Activated CD4-positive, alpha-beta T cell treated with anti-CD3 and anti-CD28 coated beads, Interleukin-2, Interleukin-4, amounts not matched to agents 100 ng/mL and 50 ng/mL, durations not matched to agents 16 hours and 8 hours (primary cell): Measurements from ENCODE around the gene MT1F.
"Not testable (repeated sequence)": the region's sequence is repeated elsewhere in the genome, so short reads cannot be mapped to it uniquely, and the experiment has no call there.

Experiments
- DNase-seq: peaks from one replicate; pipeline ENCODE4 v3.0.0-alpha.2; 2020; ENCODE audit warnings: low spot score

The MT1F gene

DNA sequence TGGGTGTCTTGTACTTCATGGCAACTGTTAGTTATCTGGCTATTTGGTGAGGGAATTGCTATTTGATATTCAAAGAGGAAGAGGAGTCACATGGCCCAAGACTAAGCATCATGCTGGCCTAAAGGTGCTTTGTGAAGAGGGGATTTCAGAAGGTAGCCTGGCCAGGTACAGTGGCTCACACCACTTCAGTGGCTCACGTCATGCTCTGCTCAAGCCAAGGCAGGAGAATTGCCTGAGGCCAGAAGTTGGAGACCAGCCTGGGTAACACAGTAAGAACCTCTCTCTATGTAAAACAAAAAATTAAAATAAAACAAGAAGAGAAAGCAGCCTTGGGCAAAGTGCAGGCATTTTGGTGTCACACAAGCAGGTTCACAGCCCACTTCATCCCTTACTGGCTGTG, 12.4 kb upstream of the MT1F start:
- DNase-seq = no peak

DNA sequence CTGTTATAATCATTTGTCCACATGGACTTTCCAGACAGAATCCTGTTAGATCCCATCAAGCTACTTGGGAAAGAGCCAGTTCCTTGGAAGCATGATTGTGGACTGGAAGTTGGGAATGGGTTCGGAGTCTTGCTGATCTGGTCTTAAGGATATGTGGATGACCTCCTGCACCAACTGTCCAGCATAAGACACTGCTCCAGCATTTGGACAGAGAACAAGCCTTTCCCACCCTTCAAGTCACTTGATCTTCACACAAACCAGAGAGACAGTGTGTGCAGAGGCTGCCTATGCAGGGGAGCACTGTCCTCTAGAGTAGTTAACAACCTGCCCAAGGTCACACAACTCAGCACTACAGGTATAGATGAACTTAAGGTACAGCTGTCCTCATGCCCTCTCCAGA, 11.9 kb upstream of the MT1F start:
- no peak for DNase-seq

DNA sequence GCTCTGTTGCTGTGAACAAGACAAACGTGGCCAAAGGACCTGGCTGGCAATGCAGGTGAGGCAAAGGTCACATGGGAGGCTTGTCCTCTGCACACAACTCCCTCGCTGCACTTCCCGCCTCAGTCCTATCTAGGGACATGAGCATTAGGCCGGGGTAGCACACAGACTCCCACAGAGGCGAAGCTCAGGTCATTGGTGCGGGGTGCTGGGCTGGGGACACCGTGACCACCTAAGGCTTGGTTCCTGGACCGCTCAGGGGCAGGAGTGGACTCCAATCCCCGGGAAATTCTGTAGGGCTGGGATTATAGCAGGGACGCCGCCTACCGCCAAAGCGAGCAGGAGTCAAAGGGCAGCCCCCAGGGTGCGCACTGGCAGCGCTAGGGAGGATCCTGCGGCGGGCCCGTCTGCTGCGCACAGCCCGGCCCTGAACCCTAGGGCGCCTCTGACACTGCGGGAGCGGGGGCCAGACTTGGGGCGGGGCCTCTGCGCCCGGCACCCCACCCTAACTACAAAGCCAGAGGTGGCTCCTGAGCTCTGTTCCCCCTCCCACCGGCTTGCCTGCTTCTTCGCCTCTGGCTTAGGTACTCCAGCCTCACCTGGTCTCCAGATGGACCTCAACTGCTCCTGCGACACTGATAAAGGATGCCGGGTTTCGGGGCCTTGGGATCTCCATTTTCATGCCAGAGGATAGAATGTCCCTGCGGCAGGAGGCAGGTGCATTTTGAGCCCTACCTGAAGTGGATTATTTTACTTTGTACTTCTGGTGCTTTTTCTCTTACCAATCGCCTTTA, 9.9 kb upstream of the MT1F start:
- no peak for DNase-seq

DNA sequence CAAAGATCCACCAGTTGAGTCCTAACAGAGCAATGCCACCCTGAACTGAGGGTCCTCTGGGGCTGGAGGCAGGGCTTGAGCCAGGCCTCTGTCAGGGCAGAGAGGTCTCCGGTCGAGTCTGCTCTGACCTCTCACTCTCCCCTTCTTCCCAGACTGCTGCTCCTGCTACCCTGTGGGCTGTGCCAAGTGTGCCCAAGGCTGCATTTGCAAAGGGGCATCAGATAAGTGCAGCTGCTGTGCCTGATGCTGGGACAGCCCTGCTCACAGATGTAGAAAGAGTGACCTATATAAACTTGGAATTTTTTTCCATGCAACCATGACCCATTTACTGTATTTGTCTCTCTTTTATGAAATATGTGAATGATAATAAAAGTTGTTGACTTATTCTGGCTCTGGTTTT, 8.5 kb upstream of the MT1F start:
- DNase-seq = no peak

DNA sequence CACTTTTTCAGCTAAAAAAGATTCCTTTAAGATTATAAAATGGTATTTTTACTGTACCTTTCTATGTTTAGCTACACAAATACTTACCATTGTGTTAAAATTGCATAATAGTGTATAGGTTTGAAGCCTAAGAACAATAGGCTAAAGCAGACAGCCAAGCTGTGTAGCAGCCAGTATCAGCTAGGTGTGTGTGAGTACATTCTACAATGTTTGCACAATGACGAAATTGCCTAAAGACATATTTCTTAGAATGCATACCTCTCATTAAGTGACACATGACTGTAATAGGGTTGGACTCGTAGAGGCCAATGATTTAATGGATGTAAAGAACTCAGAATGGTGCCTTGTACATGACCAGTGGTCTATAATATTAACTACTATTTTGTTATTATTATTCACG, 7.9 kb upstream of the MT1F start:
- no peak for DNase-seq

DNA sequence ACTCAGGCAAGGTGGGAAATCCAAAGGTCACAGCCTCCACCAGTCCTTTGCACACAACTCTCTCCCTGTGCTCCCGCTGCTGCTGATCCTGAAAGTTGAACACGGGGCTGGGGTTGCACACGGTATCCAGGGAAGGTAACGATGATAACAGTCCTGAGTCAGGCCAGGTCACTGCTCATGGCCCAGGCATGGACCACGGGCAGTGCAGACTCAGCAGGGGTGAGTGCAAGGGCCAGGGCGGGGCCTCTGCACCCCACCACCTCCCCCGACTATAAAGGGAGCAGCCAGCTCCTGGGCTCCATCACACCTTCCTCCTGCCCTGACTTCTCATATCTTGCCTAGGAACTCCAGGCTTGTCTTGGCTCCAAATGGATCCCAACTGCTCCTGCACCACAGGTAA, 6.2 kb upstream of the MT1F start, which contains the start of gene MT1B:
Gene MT1B (plus strand): TSS at position 301 of the 400 bp plus-strand sequence. CDS start 68 bp downstream, at position 369.
- DNase-seq = no peak

DNA sequence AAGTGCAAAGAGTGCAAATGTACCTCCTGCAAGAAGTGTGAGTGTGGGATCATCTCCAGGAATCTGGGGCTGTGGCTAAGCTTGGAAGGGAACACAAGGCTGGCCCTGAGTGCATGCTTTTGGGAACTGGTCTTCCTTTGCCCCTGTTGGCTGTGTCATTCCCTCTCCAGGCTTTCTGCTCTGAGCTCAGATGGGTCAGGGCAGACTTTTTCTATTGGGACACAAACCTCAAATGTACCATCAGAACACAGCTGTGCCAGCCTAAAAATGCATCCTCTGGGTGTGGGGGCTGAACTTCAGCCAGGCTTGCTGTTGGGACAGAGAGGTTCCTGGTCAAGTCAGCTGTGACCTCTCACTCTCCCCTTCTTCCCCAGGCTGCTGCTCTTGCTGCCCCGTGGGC, 5.2 kb upstream of the MT1F start:
- DNase-seq = no peak

DNA sequence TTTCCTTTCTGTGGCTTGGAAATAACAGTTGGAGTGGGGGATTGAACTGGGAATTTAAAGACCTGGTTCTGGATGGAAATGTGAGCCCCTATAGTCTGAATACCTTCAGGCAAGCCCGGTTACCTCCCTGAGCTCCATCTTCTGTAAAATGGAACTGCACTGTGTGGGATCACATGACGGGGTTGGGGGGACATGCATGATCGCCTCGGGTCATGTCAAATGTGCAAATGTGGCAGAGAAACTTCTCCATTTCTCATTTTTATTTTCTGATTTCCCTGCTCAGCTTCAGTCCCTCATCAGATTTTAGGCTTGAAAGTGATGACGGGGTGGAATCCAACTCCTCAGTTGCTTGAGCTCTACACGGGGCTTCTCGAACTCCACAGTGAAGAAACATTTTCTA, 4.5 kb upstream of the MT1F start:
- no peak for DNase-seq

DNA sequence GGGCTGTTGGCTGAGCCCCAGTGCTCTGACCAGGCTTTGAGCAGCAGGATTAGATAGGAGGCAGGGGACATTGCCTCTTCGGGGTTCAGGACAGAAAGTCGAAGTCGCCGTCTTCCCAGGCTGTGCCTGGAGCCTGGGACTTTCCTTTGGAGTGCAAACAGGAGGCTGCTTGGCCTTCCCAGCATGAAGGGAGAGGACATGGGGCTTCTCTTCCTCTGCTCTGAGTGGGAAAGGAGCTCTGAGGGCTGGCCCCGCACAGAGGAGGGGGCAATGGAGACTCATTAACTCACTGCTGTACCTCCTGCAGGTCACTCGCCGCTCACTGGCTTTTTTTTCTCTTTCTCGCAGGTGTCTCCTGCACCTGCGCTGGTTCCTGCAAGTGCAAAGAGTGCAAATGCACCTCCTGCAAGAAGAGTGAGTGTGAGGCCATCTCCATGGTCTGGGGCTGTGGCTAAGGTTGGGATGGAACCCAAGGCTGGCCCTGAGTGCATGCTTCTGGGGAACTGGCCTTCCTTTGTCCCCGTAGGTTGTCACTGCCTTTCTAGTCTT, 642 bp downstream of the MT1F start:
- DNase-seq = no peak

DNA sequence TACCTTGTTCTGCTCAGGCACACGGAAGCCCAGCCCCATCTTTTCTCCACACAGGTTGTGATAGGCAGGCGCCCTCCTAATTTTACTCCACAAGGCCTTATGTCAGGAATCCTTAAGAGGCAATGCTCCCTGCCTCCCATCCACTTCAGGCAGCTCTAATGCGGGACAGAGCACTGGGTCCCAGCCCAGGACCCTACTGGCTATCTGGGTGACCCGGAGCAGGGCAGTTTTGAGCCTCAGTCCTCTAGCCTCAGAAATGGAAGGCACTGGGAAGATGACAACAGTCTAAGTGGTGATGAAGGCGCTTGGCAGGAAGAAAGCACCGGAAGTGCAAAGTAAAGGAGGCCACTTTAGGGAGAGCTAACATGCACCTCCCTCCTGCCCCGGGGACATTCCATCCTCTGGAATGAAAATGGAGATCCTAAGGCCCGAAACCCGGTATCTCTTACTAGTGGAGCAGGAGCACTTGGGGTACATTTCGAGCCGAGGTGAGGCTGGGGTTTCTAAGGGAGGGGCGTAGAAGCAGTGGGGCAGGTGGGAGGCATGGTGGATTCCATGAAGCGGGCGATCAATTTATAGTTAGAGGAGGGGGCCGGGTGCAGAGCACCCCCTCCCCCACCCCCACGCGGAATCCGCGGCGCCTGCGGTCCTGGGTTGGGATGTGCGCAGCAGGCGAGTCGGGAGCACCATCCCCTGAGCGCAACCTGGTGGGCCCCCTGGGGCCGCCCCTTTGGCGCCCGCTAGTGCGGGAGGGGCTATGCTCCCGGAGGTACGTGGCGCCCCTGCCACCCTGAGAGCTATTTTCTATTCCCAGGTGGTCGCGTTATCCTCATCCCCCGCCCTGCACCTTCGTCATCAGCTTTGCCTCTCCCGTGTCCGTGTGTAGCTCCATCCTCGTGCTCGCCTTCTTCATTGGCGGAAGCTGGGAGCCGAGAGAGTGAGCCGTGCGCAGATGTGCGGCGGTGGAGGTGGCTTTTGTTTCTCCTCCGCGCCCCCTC, 4.9 kb downstream of the MT1F start:
- DNase-seq = no peak

DNA sequence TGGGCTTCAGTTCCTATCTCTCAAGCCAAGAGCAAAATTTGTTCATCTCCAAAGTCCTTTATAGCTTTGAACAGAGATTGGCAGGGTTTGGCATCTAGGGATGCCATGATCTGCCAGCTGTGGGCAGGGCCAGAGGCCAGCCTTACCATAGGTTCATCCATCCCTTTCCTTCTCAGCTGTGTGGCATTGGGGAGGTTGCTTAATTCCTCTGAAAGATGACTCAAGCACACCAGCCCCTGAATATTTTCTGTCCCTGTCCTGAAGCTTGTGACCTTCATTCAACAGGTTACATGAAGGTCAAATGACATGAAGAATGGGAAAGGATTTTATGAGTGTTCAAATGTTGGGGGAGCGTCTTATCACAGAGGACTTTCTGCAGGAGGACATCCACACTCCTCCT, 6.7 kb downstream of the MT1F start:
- DNase-seq = no peak

DNA sequence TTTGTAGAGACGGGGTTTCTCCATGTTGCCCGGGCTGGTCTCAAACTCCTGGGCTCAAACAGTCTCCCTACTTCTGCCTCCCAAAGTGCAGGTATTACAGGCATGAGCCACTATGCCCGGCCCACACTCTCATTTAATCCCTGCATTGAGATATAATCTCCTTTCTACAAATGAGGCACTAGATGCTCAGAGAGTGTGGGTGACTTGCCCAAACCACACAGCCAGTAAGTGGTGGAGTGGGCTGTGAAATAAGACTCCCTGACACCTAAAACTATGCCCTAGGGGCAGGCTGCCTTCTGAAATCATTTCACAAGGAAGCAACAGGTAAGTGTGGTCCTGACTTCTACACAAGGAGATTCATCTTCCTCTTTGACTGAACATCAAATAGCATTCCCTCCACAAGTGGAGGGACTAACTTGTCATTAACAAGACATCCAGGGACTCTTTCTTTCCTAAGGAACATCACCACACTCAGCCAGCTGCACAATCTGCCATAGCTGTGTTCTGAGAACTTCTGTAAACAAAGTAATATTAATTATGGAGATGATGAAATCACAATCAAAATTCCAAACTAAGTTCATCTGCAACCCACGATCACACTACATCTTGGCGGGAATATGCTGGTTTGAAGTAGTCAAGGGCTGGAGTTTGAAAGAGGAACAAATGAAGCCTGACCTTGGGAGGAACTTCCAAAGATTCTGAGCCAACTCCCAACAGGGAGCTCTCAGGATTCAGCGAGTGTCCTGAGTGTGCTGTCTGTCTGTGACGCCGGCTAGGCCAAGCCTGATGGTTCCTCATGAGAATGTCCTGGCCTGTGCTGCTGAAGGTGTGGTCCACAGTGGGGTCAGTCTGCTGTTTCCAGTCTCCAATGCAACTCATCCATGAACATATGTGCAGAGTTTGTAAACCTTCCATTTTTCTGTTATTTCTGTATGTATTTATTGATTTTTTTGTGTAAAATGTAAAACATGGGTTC, 7.8 kb downstream of the MT1F start:
- DNase-seq = not testable (repeated sequence)

DNA sequence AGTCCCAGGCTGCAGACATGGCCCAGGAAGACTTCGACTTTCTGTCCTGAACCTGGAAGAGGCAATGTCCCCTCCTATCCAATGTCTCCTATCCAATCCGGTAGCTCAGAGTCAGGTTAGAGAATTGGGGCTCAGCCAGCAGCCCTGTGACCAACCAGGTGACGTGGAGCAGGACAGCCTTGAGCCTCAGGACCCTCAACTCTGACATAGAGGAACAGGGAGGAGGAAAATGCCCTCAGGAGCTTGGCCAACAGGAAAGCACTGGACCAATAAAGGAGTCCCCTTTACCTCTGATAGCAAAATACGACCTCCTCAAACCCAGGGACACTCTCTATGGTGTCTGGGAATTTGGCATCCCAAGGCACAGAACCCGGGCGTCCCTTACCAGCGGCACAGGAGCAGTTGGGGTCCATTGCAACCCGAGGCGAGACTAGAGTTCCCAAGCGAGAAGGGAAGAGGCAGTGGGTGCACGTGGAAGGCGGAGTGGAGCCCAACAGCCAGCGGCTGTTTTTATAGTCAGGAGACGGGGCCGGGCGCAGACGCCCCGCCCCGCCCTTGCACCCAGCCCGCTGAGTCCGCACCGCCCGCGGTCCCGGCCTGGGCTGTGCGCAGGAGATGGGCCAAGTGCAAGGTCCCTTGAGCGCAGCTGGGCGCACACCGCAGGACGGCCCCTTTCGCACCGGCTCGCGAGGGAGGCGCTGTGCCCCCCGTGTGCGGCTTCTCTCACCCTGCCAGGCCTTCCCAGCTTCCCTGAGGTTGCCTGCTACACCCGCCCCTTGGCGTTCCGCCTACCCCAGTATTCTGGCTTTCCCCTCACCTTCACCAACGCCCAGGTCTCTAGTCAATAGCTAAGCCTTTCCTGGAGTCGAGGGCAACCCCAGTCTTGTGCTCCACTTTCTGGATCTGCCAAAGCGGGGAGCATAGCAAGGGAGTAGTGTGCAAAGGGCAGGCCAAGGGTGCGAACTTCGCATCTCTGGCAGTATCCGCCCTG, 10.1 kb downstream of the MT1F start, which contains the start of gene MT1G:
Gene MT1G (minus strand): TSS at position 485 of the 991 bp plus-strand sequence. CDS start 72 bp downstream, at position 413.
- DNase-seq = peak; percentile 34

DNA sequence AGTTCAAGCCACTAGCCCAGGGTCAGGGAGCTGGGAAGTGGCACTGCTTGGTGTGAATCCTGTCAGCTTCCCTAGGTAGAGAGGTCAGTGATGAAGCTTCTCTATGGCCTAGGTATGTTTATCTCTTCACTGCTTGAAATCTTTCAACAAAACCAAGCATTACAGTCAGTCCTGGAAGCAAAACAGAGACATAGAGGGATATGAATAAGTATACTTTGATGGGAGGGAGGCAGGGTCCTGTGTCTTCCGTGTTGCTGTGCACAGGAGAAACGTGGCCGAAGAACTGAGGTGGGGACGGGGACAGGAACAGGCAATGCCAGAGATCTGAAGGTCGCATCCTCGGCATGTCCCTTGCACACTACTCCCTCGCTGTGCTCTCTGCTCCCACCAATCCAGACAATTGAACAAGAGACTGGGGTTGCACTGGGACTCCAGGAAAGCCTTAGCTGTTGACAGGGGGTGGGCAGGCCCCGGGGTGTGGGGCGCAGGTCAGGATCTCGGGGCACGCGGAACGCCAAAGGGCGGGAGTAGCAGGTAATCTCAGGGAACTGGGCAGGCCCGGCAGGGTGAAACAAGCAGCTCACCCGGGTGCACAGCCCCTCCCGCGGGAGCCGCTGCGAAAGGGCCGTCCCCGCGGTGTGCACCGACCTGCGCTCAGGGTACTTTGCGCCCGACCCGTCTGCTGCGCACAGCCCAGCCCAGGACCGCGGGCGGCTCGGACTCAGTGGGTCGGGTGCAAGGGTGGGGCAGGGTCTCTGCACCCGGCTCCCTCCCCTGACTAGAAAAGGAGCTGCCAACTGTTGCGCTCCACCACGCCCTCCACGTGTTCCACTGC, 11.5 kb downstream of the MT1F start, which contains the start of gene MT1H:
Gene MT1H (plus strand): TSS at position 810 of the 835 bp plus-strand sequence. CDS start 71 bp downstream, outside the sequence.
- no peak for DNase-seq

DNA sequence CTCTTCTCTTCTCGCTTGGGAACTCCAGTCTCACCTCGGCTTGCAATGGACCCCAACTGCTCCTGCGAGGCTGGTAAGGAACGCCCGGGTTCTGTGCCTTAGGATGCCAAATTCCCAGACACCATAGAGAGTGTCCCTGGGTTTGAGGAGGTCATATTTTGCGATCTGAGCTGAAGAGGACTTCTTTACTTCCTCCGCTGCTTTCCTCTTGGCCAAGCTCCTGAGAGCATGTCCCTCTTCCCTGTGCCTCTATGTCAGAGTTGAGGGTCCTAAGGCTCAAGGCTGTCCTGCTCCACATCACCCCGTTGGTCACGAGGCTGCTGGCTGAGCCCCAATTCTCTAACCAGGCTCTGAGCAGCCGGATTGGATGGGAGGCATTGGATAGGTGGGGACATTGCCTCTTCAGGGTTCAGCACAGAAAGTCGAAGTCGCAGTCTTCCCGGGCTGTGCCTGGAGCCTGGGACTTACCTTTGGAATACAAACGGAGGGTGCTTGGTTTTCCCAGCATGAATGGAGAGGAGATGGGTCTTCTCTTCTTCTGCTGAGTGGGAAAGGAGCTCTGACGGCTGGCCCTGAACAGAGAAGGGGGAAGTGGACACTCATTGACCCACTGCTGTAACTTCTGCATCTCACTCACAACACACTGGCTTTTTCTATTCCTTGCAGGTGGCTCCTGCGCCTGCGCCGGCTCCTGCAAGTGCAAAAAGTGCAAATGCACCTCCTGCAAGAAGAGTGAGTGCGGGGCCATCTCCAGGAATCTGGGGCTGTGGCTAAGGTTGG, 12.3 kb downstream of the MT1F start:
- no peak for DNase-seq

DNA sequence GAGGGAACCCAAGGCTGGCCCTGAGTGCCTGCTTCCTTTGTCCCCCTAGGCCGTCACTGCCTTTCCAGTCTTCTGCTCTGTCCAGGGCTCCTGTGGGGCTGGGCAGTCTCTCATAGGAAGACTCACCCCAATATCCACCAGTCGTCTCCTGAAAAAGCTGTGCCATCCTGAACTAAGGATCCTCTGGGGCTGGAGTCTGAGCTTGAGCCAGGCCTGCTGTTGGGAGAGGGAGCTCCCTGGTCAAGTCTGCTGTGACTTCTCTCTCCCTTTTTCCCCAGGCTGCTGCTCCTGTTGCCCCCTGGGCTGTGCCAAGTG, 12.8 kb downstream of the MT1F start:
- DNase-seq = no peak

DNA sequence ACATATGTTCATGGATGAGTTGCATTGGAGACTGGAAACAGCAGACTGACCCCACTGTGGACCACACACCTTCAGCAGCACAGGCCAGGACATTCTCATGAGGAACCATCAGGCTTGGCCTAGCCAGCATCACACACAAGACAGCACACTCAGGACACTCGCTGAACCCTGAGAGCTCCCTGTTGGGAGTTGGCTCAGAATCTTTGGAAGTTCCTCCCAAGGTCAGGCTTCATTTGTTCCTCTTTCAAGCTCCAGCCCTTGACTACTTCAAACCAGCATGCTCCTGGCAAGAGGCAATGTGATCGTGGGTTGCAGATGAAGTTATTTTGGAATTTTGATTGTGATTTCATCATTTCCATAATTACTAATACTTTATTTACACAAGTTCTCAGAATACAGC, 13.9 kb downstream of the MT1F start:
- not testable (repeated sequence) for DNase-seq

DNA sequence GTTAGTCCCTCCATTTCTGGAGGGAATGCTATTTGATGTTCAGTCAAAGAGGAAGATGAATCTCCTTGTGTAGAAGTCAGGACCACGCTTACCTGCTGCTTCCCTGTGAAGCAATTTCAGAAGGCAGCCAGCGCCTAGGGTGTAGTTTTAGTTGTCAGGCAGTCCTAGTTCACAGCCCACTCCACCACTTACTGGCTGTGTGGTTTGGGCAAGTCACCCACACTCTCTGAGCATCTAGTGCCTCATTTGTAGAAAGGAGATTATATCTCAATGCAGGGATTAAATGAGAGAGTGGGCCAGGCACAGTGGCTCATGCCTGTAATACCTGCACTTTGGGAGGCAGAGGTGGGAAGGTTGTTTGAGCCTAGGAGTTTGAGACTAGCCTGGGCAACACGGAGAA, 14.4 kb downstream of the MT1F start:
- DNase-seq = not testable (repeated sequence)
